ENCODE measurements around the gene ZSCAN5B. TPM values are rescaled to one million over a fixed set of nuclear protein-coding genes. Genes with fewer than 3 reads are reported as not detected.
"Not testable (repeated sequence)": the region's sequence is repeated elsewhere in the genome, so short reads cannot be mapped to it uniquely, and the experiment has no call there.

Gene ZSCAN5B
- total RNA-seq, 2 donors from 2014 or later: not detected

DNA sequence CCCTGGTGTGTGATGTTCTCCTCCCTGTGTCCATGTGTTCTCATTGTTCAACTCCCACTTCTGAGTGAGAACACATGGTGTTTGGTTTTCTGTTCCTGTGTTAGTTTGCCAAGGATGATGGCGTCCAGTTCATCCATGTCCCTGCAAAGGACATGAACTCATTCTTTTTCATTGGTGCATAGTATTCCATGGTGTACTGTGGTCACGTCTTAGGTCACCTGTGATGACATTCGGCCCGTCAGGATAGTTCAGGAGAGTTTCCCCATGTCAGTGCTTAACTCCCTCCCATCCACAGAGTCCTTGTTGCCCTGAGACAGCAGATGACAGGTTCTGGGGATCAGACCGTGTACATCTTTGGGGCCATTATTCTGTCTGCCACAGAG is 47.9 kb downstream of the ZSCAN5B start:
- intact Hi-C loops (cut with DNase I, micrococcal nuclease): no loop called here
- ATAC-seq (no peak), DNase-seq (no peak)

- DNase-seq; intact Hi-C loops (cut with DNase I, micrococcal nuclease); ATAC-seq: not testable (repeated sequence)
Measured at GRCh38 chr19:56148955-56149655, 48.5 kb downstream of the ZSCAN5B start.

GRCh38 chr19:56148096-56148495 is 49.5 kb downstream of the ZSCAN5B start:
- no peak for ATAC-seq
- intact Hi-C loops (cut with DNase I, micrococcal nuclease): no loop called here

GRCh38 chr19:56147307-56147706 is 50.3 kb downstream of the ZSCAN5B start:
- DNase-seq: no peak
- intact Hi-C loops (cut with DNase I, micrococcal nuclease): no loop called here
- no peak for ATAC-seq

More at GRCh38 chr19:56148096-56148495, 49.5 kb downstream of the ZSCAN5B start:
- DNase-seq: no peak

DNA sequence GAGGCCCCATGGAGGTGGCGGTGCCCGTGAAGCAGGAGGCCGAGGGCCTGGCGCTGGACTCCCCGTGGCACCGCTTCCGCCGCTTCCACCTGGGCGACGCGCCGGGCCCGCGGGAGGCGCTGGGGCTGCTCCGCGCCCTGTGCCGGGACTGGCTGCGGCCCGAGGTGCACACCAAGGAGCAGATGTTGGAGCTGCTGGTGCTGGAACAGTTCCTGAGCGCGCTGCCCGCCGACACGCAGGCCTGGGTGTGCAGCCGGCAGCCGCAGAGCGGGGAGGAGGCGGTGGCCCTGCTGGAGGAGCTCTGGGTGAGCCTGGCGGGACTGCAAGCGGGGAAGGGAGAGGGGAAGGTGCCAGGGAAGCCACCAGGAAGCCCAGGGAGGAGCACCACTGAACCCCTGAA is 50.7 kb downstream of the ZSCAN5B start:
- ATAC-seq (no peak), DNase-seq (no peak)
- intact Hi-C loops (cut with DNase I, micrococcal nuclease): no loop called here

GRCh38 chr19:56145698-56146097 is 51.9 kb downstream of the ZSCAN5B start:
- DNase-seq: no peak
- ATAC-seq: no peak
- intact Hi-C loops (cut with DNase I, micrococcal nuclease): no loop called here

DNA sequence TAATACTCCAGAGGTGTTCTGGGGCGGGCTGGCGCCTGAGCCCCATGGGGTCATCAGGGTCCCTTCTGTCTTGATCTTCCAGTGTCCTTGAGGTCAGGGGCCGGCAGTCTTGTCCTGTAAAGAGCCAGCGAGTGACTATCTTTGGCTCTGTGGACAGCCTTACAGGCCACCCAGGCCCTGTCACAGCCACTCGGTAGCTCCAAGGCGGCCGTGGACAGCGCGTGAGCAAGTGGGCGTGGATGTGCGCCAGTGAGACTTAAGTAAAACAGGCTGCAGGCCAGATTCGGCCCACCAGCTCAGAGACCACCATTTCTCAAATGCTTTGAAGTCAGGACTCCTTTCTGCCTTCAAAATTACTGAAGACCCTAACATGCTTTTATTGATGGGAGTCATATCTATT is 52.8 kb downstream of the ZSCAN5B start:
- ATAC-seq (no peak), DNase-seq (no peak)
- intact Hi-C loops (cut with DNase I, micrococcal nuclease): no loop called here

DNA sequence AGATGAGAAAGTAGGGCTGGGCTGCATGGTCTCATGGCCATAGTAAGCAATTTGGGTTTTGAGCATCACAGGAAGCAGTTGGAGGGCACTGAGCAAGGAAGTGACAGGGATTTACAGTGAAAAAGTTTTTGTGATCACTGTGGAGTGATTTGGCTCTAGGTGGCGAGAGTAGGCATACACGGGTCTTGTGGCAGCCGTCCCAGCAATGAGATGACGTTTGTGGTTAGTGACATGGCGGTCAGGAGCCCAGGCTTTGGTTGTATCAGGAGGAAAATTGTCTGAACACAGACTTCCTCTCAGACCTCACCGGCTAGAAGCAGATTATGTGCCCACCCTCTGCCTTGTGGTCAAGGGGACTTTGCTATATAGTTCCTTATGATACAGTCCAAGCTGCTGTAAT is 53.2 kb downstream of the ZSCAN5B start:
- intact Hi-C loops (cut with DNase I, micrococcal nuclease): no loop called here
- ATAC-seq (no peak), DNase-seq (no peak)

DNA sequence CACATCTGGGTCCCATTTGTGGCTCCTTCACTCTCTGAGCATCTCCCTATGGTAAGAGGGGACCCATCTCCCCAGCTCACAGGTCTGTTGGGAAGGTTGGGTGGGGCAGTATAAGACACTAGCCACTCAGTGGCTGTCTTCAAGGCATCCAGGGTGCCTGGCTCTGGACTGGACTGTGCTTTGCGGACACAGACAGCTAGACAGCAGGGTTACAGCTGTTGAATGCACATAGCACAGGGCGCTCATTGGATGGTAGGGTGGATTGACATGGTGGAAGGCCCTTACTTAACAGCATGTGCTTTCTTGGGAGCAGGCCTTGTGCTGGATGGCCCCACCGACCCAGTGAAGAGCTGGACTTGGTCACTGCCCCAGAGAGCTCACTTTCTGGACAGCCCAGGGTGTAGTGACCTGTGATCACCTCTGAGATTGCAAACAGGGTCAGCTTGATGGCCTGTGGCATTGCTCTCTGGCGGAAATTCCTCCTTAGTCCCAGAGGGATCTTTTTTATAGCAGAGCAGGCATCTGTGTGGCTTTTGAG is 54.6 kb downstream of the ZSCAN5B start:
- DNase-seq (no peak), ATAC-seq (no peak)
- intact Hi-C loops (cut with DNase I, micrococcal nuclease): no loop called here

GRCh38 chr19:56142087-56142787 is 55.3 kb downstream of the ZSCAN5B start:
- peak; percentile 68 to 76 for DNase-seq
- peak; percentile 43 for ATAC-seq
- intact Hi-C loops (cut with DNase I, micrococcal nuclease): no loop called here

GRCh38 chr19:56141417-56141993 is 56.1 kb downstream of the ZSCAN5B start:
- ATAC-seq (no peak), DNase-seq (peak in 1 of 2 donors; percentile 56)
- intact Hi-C loops (cut with DNase I, micrococcal nuclease): no loop called here

DNA sequence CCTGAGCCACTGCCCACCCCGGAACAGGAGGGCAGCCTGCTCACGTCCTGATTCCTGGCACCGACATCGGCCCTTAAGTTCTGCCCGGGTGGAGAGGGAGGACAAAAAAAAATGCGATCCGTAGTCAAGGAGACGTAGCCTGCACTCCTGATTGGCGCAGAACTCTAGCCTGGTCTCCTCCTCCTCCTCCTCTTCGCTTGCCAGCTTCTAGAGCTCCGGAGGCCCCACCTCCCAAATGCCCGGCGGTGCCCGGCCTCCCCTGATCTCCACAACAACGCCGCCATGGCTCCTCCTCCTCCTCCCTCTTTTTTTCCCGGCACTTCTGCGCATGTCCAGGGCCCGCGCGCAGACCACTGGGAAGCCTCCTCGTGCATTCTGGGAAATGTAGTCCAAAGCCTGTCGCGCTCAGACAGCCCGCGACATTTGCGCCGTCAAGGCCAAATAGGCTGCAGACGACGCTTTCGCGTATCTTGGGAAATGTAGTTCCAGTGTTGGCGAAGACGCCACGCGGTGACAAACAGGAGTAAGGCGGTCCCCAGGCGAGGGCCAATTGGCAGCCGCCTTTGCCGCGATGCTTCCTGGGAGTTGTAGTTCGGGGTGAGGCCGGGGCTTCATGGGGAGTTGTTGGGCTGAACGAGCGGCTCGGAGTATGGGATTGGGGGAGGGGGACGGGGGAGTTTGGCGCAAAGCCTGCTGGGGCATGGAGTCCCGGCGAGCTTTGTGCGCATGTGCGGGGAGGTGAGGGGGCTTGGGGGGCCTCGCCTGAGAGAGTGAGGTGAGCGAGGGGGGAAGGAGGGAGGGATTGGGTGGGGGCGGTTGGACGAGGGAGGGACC is 56.8 kb downstream of the ZSCAN5B start, which contains the start of gene ZNF444:
Gene ZNF444 (plus strand): TSS at position 705 of the 834 bp plus-strand sequence. CDS start 5,625 bp downstream, outside the sequence.
- DNase-seq (peak; percentile 98 to 100), ATAC-seq (peak; percentile 79)
- intact Hi-C loops (cut with DNase I, micrococcal nuclease): no loop called here

GRCh38 chr19:56139847-56140582 is 57.6 kb downstream of the ZSCAN5B start:
- intact Hi-C loops (cut with DNase I, micrococcal nuclease): no loop called here
- ATAC-seq: no peak
- peak; percentile 48 to 57 for DNase-seq

Other genes starting within 250 kb of the ZSCAN5B start
- not detected for gene NLRP8, start 250.0 kb downstream of the ZSCAN5B start, total RNA-seq
- gene NLRP5, start 211.0 kb downstream of the ZSCAN5B start, total RNA-seq: not detected
- gene ZNF787, start 76.5 kb downstream of the ZSCAN5B start, total RNA-seq: 10 to 100 TPM; 56.6 to 59.9 TPM
- gene ZNF444, start 56.5 kb downstream of the ZSCAN5B start, total RNA-seq: 10 to 100 TPM; 24.8 to 29.5 TPM
- not detected for gene GALP, start 21.8 kb downstream of the ZSCAN5B start, total RNA-seq
- gene ZSCAN5C, start 4.5 kb upstream of the ZSCAN5B start, total RNA-seq: not detected
- not detected for gene EDDM13, start 75.0 kb upstream of the ZSCAN5B start, total RNA-seq
- gene ZSCAN5A, start 117.1 kb upstream of the ZSCAN5B start, total RNA-seq: 10 to 100 TPM in 1 of 2 donors, 1 to 10 TPM in 1; 9.4 to 19.6 TPM
- 1 to 10 TPM; 1.1 to 1.3 TPM for gene ZNF582, start 195.8 kb upstream of the ZSCAN5B start, total RNA-seq
- gene ZNF583, start 206.5 kb upstream of the ZSCAN5B start, total RNA-seq: 1 to 10 TPM; 1.5 to 2.4 TPM